Activated naive CD8-positive, alpha-beta T cell (primary cell): ENCODE data around the gene TRAPPC4.
"Not testable (repeated sequence)": the region's sequence is repeated elsewhere in the genome, so short reads cannot be mapped to it uniquely, and the experiment has no call there.

ENCODE experiments used
- H3K27ac Mint-ChIP-seq: one replicate; pipeline ENCODE4 v1.8.0; 2021; ENCODE audit warnings: mixed read lengths
- H3K27me3 Mint-ChIP-seq: one replicate; pipeline ENCODE4 v1.8.0; 2021; ENCODE audit warnings: mixed read lengths
- H3K36me3 Mint-ChIP-seq: one replicate; pipeline ENCODE4 v1.8.0; 2021; ENCODE audit warnings: mixed read lengths
- H3K4me1 Mint-ChIP-seq: one replicate; pipeline ENCODE4 v1.8.0; 2021; ENCODE audit warnings: low read depth, mixed read lengths
- H3K4me3 Mint-ChIP-seq: one replicate; pipeline ENCODE4 v1.8.0; 2021; ENCODE audit warnings: mild to moderate bottlenecking, mixed read lengths
- H3K9me3 Mint-ChIP-seq: one replicate; pipeline ENCODE4 v1.8.0; 2021; ENCODE audit warnings: low read depth, mixed read lengths

The TRAPPC4 gene

GRCh38 chr11:119059128-119059527 is 40.6 kb downstream of the TRAPPC4 start:
- not testable (repeated sequence) for H3K9me3 Mint-ChIP-seq, H3K4me3 Mint-ChIP-seq, H3K27ac Mint-ChIP-seq, H3K36me3 Mint-ChIP-seq, H3K27me3 Mint-ChIP-seq
- H3K4me1 Mint-ChIP-seq, result peaks cover 29% of the 10 kb centered on the region

- Mint-ChIP-seq H3K9me3 (no peaks in the 10 kb centered on the region), H3K27me3 (no peaks in the 10 kb centered on the region), H3K4me1 (peaks cover 27% of the 10 kb centered on the region), H3K36me3 (no peaks in the 10 kb centered on the region), H3K4me3 (no peak overlapping the region), H3K27ac (no peak overlapping the region)
Observed at GRCh38 chr11:119061256-119061655, 42.7 kb downstream of the TRAPPC4 start.

GRCh38 chr11:119062779-119063178 is 44.2 kb downstream of the TRAPPC4 start:
- Mint-ChIP-seq H3K9me3 (no peaks in the 10 kb centered on the region), H3K36me3 (no peaks in the 10 kb centered on the region), H3K4me3 (no peak overlapping the region), H3K27ac (no peak overlapping the region), H3K4me1 (peaks cover 32% of the 10 kb centered on the region), H3K27me3 (no peaks in the 10 kb centered on the region)

- Mint-ChIP-seq H3K27me3 (no peaks in the 10 kb centered on the region), H3K27ac (peak overlapping the region; percentile 73), H3K4me3 (peak overlapping the region; percentile 95), H3K9me3 (no peaks in the 10 kb centered on the region), H3K4me1 (peaks cover 41% of the 10 kb centered on the region), H3K36me3 (no peaks in the 10 kb centered on the region)
Observed at GRCh38 chr11:119065369-119065768, 46.8 kb downstream of the TRAPPC4 start.

- H3K4me1 Mint-ChIP-seq, result peaks cover 42% of the 10 kb centered on the region
- H3K4me3 Mint-ChIP-seq, result peak within 1 kb of the TSS; percentile 95
Observed at GRCh38 chr11:119067371-119068222, 49.0 kb downstream of the TRAPPC4 start, which contains the start of gene VPS11. Gene VPS11 (plus strand): TSS chr11:119067818. CDS start chr11:119067824, 6 bp downstream.

More at GRCh38 chr11:119067371-119068222, 49.0 kb downstream of the TRAPPC4 start, which contains the start of gene VPS11:
- no peaks in the 10 kb centered on the region for H3K27me3 Mint-ChIP-seq
- no peaks in the 10 kb centered on the region for H3K9me3 Mint-ChIP-seq
- no peaks in the 10 kb centered on the region for H3K36me3 Mint-ChIP-seq
- peak within 1 kb of the TSS; percentile 98 for H3K27ac Mint-ChIP-seq
